Panc1 (cell line): ENCODE data around the gene DAPK1.

Experiments used
- CTCF ChIP-seq: fragments of 450-650 bp; IDR thresholded peaks from 2 replicates; pipeline ENCODE4 v1.5.1; 2017; ENCODE audit warnings: mild to moderate bottlenecking
- POLR2AphosphoS5 ChIP-seq: IDR thresholded peaks from 2 replicates; pipeline ENCODE4 v1.6.1; 2012; ENCODE audit warnings: mild to moderate bottlenecking, low read depth, low read length, moderate library complexity
- SIN3A ChIP-seq: IDR thresholded peaks from 2 replicates; pipeline ENCODE4 v1.6.1; 2012; ENCODE audit warnings: low read depth, mild to moderate bottlenecking, low read length, moderate library complexity, borderline replicate concordance; ENCODE audit not compliant: insufficient read depth
- TCF7L2 ChIP-seq: IDR thresholded peaks from 2 replicates; pipeline ENCODE4 v1.6.1; 2011; ENCODE audit warnings: mild to moderate bottlenecking, low read depth, low read length, inconsistent platforms
- TF ChIP-seq, protein P1 (sequence below), 2 experiments: IDR thresholded peaks; 2 replicates each; pipeline ENCODE4 v1.6.1; 2011 to 2012; ENCODE audit warnings: low read depth in 2 of 2, control low read depth in 1 of 2, low read length in 1 of 2, mild to moderate bottlenecking in 1 of 2, moderate library complexity in 1 of 2; ENCODE audit not compliant: insufficient read depth in 1 of 2

GRCh38 chr9:87586731-87587355 lies 89.2 kb downstream of the DAPK1 start:
- TF ChIP-seq TCF7L2, result no peak
- no peak for TF ChIP-seq SIN3A
- no peak for TF ChIP-seq CTCF
- TF ChIP-seq, protein P1, sequence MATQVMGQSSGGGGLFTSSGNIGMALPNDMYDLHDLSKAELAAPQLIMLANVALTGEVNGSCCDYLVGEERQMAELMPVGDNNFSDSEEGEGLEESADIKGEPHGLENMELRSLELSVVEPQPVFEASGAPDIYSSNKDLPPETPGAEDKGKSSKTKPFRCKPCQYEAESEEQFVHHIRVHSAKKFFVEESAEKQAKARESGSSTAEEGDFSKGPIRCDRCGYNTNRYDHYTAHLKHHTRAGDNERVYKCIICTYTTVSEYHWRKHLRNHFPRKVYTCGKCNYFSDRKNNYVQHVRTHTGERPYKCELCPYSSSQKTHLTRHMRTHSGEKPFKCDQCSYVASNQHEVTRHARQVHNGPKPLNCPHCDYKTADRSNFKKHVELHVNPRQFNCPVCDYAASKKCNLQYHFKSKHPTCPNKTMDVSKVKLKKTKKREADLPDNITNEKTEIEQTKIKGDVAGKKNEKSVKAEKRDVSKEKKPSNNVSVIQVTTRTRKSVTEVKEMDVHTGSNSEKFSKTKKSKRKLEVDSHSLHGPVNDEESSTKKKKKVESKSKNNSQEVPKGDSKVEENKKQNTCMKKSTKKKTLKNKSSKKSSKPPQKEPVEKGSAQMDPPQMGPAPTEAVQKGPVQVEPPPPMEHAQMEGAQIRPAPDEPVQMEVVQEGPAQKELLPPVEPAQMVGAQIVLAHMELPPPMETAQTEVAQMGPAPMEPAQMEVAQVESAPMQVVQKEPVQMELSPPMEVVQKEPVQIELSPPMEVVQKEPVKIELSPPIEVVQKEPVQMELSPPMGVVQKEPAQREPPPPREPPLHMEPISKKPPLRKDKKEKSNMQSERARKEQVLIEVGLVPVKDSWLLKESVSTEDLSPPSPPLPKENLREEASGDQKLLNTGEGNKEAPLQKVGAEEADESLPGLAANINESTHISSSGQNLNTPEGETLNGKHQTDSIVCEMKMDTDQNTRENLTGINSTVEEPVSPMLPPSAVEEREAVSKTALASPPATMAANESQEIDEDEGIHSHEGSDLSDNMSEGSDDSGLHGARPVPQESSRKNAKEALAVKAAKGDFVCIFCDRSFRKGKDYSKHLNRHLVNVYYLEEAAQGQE (IDR thresholded peaks at IDR 0.05; ENCODE audit: insufficient read depth in 1 of 2, low read depth in 2 of 2, low read length in 1 of 2), result no peak
- TF ChIP-seq POLR2AphosphoS5, result no peak
